HepG2 (cell line): ENCODE data around the gene OVCH1. TPM values are rescaled to one million over a fixed set of nuclear protein-coding genes. Genes with fewer than 3 reads are reported as not detected.

Experiments used
- ARNT2 ChIP-seq: sonication (generic); formaldehyde crosslinking; IDR thresholded peaks from 2 replicates; pipeline ENCODE4 v1.8.0; 2022; ENCODE audit warnings: mild to moderate bottlenecking, low read depth, missing genetic modification reagents, moderate library complexity
- ETV6 ChIP-seq: sonication (generic); formaldehyde crosslinking; conservative IDR thresholded peaks from 2 replicates; pipeline ENCODE4 v1.4.0; 2020; ENCODE audit warnings: missing genetic modification reagents
- FOXP1 ChIP-seq, 2 experiments: fragments of 450-650 bp in 1 of 2; IDR thresholded peaks; 2 replicates each; pipeline ENCODE4 v1.6.1; 2017 to 2018; ENCODE audit warnings: antibody characterized with exemption in 1 of 2
- NFE2L2 ChIP-seq: fragments of 150-350 bp; IDR thresholded peaks from 2 replicates; pipeline ENCODE4 v1.6.1; 2014; ENCODE audit warnings: low read length
- NONO ChIP-seq, 2 experiments: fragments of 450-650 bp in 1 of 2; sonication (generic) in 1 of 2; formaldehyde crosslinking in 1 of 2; IDR thresholded peaks in 1 of 2; conservative IDR thresholded peaks in 1 of 2; 2 replicates each; pipeline versions ENCODE4 v1.6.1 to v1.8.0; 2017 to 2022; ENCODE audit warnings: mild to moderate bottlenecking in 1 of 2, missing genetic modification reagents in 1 of 2, moderate library complexity in 1 of 2
- POLR2AphosphoS2 ChIP-seq: IDR thresholded peaks from 2 replicates; pipeline ENCODE4 v1.6.1; 2011; ENCODE audit warnings: low read depth, low read length, improper control_type of control experiment
- SSRP1 ChIP-seq: IDR thresholded peaks from 2 replicates; pipeline ENCODE4 v1.6.1; 2016; ENCODE audit warnings: control low read depth
- ZFY ChIP-seq: sonication (generic); formaldehyde crosslinking; IDR thresholded peaks from 2 replicates; pipeline ENCODE4 v1.4.0; 2020; ENCODE audit warnings: missing genetic modification reagents
- ZMAT3 ChIP-seq: sonication (generic); formaldehyde crosslinking; conservative IDR thresholded peaks from 2 replicates; pipeline ENCODE4 v1.7.0; 2021; ENCODE audit warnings: missing genetic modification reagents
- ZNF205 ChIP-seq: IDR thresholded peaks from 2 replicates; pipeline ENCODE4 v1.6.1; 2018; ENCODE audit warnings: missing biosample characterization, missing genetic modification reagents
- ZNF264 ChIP-seq: sonication (generic); formaldehyde crosslinking; IDR thresholded peaks from 2 replicates; pipeline ENCODE4 v1.4.0; 2020; ENCODE audit warnings: missing genetic modification reagents
- ZNF331 ChIP-seq: sonication (generic); formaldehyde crosslinking; IDR thresholded peaks from 2 replicates; pipeline ENCODE4 v1.4.0; 2020; ENCODE audit warnings: missing genetic modification reagents
- ZNF335 ChIP-seq: sonication (generic); formaldehyde crosslinking; IDR thresholded peaks from 2 replicates; pipeline ENCODE4 v1.4.0; 2020; ENCODE audit warnings: missing genetic modification reagents
- ZNF619 ChIP-seq: sonication (generic); formaldehyde crosslinking; IDR thresholded peaks from 2 replicates; pipeline ENCODE4 v1.4.0; 2020; ENCODE audit warnings: mild to moderate bottlenecking, missing genetic modification reagents
- ZNF7 ChIP-seq: IDR thresholded peaks from 2 replicates; pipeline ENCODE4 v1.6.1; 2016; ENCODE audit warnings: missing biosample characterization, missing genetic modification reagents
- ZNF782 ChIP-seq: sonication (generic); formaldehyde crosslinking; IDR thresholded peaks from 2 replicates; pipeline ENCODE4 v1.4.0; 2020; ENCODE audit warnings: missing genetic modification reagents, mild to moderate bottlenecking, borderline replicate concordance
- ZZZ3 ChIP-seq: sonication (generic); formaldehyde crosslinking; IDR thresholded peaks from 2 replicates; pipeline ENCODE4 v1.4.0; 2020; ENCODE audit warnings: missing genetic modification reagents, mild to moderate bottlenecking, borderline replicate concordance
- polyA plus RNA-seq, 8 experiments: library from polyadenylated mRNA; depleted of rRNA in 3 of 8; stranded (reverse) in 7 of 8; unstranded in 1 of 8; fragments of >200 nt; fragmentation: Illumina TruSeq in 4 of 8; extraction: Trizol in 4 of 8; gene quantifications; 2 replicates each; pipeline versions ENCODE4 v1.2.1 to v1.2.3, GENCODE V29; 2011 to 2016; ENCODE audit warnings: low read depth in 4 of 8, missing spikeins in 1 of 8, mixed read lengths in 1 of 8; ENCODE audit not compliant: insufficient read depth in 1 of 8
- total RNA-seq, 5 experiments: library from RNA; depleted of rRNA; stranded (reverse); fragments of >200 nt; fragmentation: Illumina TruSeq; extraction: Trizol; gene quantifications; 2 replicates each; pipeline ENCODE4 v1.2.3, GENCODE V29; 2016; ENCODE audit warnings: low read depth in 1 of 5
- TF ChIP-seq, protein P1 (sequence below): sonication (generic); formaldehyde crosslinking; IDR thresholded peaks from 2 replicates; pipeline ENCODE4 v1.4.0; 2020; ENCODE audit warnings: missing genetic modification reagents, borderline replicate concordance
- TF ChIP-seq, protein P2 (sequence below): sonication (generic); formaldehyde crosslinking; conservative IDR thresholded peaks from 2 replicates; pipeline ENCODE4 v1.4.0; 2020; ENCODE audit warnings: missing genetic modification reagents
- TF ChIP-seq, protein P3 (sequence below): sonication (generic); formaldehyde crosslinking; IDR thresholded peaks from 2 replicates; pipeline ENCODE4 v1.4.0; 2020; ENCODE audit warnings: mild to moderate bottlenecking, missing genetic modification reagents
- TF ChIP-seq, protein P4 (sequence below): sonication (generic); formaldehyde crosslinking; IDR thresholded peaks from 2 replicates; pipeline ENCODE4 v1.4.0; 2020; ENCODE audit warnings: missing genetic modification reagents, mild to moderate bottlenecking, borderline replicate concordance

OVCH1 gene
- total and polyA plus RNA-seq, 2 of the 13 experiments (the other 11 are each of a cell fraction or from before 2014, with no cell fraction given), result not detected

DNA sequence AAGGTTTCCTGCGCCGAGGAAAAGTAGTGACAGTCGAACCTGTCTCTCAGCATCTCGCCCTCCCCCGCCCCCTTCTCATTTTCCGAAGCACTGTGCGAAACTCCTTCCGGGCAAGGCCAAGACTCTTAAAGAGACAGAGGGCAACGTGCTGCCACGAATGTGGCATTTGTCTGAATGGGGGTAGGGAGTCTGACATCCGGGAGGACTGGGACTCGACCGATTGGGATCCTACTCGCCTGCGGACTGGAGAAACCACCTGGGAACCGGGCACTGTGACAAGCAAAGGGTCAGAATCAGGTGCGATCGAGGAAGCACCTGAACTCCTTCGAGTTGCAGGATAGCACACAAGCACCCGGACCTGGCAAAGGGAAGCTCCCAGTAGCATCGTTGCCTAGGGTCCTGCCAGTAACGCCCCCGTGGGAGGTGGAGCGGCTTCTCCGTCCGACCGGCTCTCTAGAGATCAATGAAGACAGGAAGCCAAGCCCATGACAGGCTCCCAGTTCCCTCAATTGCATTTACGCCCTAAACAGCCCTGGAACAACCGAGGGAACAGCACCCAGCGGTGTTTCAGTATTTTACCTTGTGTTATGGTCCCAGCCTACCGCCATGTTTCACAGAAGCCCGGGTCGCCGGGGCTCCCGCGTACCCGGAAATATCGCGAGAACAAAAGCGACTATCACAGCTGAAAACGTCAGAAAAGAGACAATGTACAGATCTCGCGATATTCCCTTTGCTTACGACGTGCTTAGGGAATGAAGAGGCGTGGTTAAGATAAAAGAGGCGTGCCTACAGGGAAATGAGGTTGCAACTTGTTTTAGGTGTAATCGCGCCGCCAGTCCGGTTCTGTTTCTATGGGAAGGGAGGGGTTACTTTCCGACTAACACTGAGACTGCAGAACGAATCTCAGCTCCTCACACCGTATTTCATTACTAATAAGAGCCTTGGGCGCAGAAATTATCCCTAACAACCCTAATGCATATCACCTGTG lies 116.7 kb downstream of the OVCH1 start, which contains the start of gene ERGIC2 (continued):
- TF ChIP-seq ZNF335 (CRISPR knock-in tag), result no peak
- no peak for TF ChIP-seq ZNF619
- TF ChIP-seq, protein P1, sequence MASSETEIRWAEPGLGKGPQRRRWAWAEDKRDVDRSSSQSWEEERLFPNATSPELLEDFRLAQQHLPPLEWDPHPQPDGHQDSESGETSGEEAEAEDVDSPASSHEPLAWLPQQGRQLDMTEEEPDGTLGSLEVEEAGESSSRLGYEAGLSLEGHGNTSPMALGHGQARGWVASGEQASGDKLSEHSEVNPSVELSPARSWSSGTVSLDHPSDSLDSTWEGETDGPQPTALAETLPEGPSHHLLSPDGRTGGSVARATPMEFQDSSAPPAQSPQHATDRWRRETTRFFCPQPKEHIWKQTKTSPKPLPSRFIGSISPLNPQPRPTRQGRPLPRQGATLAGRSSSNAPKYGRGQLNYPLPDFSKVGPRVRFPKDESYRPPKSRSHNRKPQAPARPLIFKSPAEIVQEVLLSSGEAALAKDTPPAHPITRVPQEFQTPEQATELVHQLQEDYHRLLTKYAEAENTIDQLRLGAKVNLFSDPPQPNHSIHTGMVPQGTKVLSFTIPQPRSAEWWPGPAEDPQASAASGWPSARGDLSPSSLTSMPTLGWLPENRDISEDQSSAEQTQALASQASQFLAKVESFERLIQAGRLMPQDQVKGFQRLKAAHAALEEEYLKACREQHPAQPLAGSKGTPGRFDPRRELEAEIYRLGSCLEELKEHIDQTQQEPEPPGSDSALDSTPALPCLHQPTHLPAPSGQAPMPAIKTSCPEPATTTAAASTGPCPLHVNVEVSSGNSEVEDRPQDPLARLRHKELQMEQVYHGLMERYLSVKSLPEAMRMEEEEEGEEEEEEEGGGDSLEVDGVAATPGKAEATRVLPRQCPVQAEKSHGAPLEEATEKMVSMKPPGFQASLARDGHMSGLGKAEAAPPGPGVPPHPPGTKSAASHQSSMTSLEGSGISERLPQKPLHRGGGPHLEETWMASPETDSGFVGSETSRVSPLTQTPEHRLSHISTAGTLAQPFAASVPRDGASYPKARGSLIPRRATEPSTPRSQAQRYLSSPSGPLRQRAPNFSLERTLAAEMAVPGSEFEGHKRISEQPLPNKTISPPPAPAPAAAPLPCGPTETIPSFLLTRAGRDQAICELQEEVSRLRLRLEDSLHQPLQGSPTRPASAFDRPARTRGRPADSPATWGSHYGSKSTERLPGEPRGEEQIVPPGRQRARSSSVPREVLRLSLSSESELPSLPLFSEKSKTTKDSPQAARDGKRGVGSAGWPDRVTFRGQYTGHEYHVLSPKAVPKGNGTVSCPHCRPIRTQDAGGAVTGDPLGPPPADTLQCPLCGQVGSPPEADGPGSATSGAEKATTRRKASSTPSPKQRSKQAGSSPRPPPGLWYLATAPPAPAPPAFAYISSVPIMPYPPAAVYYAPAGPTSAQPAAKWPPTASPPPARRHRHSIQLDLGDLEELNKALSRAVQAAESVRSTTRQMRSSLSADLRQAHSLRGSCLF (CRISPR knock-in tag), result no peak
- no peak for TF ChIP-seq ZNF7 (CRISPR knock-in tag)
- TF ChIP-seq POLR2AphosphoS2, result no peak
- TF ChIP-seq FOXP1 (IDR thresholded peaks at IDR 0.05), result no peak
- TF ChIP-seq FOXP1 (CRISPR knock-in tag; IDR thresholded peaks at IDR 0.05), result no peak
- TF ChIP-seq NFE2L2, result no peak
- peak; percentile 96; the same call in 1 of the 2 replicates for TF ChIP-seq ARNT2 (CRISPR knock-in tag)
- TF ChIP-seq ZZZ3 (CRISPR knock-in tag), result peak; percentile 66; the same call in 1 of the 2 replicates
- TF ChIP-seq, protein P2, sequence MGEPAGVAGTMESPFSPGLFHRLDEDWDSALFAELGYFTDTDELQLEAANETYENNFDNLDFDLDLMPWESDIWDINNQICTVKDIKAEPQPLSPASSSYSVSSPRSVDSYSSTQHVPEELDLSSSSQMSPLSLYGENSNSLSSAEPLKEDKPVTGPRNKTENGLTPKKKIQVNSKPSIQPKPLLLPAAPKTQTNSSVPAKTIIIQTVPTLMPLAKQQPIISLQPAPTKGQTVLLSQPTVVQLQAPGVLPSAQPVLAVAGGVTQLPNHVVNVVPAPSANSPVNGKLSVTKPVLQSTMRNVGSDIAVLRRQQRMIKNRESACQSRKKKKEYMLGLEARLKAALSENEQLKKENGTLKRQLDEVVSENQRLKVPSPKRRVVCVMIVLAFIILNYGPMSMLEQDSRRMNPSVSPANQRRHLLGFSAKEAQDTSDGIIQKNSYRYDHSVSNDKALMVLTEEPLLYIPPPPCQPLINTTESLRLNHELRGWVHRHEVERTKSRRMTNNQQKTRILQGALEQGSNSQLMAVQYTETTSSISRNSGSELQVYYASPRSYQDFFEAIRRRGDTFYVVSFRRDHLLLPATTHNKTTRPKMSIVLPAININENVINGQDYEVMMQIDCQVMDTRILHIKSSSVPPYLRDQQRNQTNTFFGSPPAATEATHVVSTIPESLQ (CRISPR knock-in tag), result no peak
- TF ChIP-seq ETV6 (CRISPR knock-in tag), result no peak
- TF ChIP-seq SSRP1 (CRISPR knock-in tag), result no peak
- TF ChIP-seq NONO (IDR thresholded peaks at IDR 0.05), result no peak
- no peak; the same call in 1 of the 2 replicates for TF ChIP-seq NONO (CRISPR knock-in tag; conservative IDR thresholded peaks at IDR 0.05)
- TF ChIP-seq, protein P3, sequence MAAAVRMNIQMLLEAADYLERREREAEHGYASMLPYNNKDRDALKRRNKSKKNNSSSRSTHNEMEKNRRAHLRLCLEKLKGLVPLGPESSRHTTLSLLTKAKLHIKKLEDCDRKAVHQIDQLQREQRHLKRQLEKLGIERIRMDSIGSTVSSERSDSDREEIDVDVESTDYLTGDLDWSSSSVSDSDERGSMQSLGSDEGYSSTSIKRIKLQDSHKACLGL (CRISPR knock-in tag), result peak; percentile 48; the same call in 1 of the 2 replicates
- no peak for TF ChIP-seq ZNF205 (CRISPR knock-in tag)
- TF ChIP-seq ZNF782, result no peak
- TF ChIP-seq, protein P4, sequence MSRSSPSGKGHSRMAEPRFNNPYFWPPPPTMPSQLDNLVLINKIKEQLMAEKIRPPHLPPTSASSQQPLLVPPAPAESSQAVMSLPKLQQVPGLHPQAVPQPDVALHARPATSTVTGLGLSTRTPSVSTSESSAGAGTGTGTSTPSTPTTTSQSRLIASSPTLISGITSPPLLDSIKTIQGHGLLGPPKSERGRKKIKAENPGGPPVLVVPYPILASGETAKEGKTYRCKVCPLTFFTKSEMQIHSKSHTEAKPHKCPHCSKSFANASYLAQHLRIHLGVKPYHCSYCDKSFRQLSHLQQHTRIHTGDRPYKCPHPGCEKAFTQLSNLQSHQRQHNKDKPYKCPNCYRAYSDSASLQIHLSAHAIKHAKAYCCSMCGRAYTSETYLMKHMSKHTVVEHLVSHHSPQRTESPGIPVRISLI (CRISPR knock-in tag), result no peak
- TF ChIP-seq ZNF264, result no peak
- TF ChIP-seq ZMAT3, result no peak
- TF ChIP-seq ZNF331 (CRISPR knock-in tag), result no peak
- TF ChIP-seq ZFY (CRISPR knock-in tag), result no peak
